ENCODE data around the gene AADAC. TPM values are rescaled to one million over a fixed set of nuclear protein-coding genes. Genes with fewer than 3 reads are reported as not detected.
A peak's percentile ranks its signal among the peaks of the same experiment; 100 is the strongest.

Gene AADAC
- polyA plus RNA-seq, 1 experiment = not detected

DNA sequence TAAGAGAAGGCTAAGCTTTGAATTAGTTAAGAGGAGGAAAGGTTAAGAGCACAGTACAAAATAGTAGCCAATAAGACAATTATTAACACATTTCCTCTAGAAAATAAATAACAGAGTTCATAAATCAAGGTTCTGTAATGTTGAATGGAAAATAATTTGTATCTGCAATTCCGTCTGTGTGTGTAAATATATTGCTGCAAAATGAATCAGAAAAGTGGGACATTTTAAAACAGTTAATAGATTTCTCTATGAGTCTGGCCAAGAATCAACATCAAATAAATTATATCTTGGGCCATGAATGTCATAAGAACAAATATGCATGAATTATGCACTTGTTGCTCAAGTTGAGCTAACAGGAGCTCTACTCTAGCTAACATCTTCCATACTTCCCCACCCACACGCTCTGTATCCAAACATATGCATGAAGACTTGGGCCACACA lies 45.3 kb downstream of the AADAC start:
- Histone ChIP-seq H3K27me3 (ENCODE audit: control insufficient read depth, insufficient read depth, low read length) (no peaks in the 10 kb centered on the region), H3K27ac (ENCODE audit: low read depth, low read length) (no peak overlapping the region), H3K9me3 (ENCODE audit: control insufficient read depth, insufficient read depth, low read length) (no peaks in the 10 kb centered on the region), H3K4me3 (ENCODE audit: low read depth, low read length) (no peak overlapping the region)
- no peak for DNase-seq (ENCODE audit: low read depth, low spot score)
- ChIA-PET POLR2A (no interaction called here), CTCF (no interaction called here)
- TF ChIP-seq, protein P1, sequence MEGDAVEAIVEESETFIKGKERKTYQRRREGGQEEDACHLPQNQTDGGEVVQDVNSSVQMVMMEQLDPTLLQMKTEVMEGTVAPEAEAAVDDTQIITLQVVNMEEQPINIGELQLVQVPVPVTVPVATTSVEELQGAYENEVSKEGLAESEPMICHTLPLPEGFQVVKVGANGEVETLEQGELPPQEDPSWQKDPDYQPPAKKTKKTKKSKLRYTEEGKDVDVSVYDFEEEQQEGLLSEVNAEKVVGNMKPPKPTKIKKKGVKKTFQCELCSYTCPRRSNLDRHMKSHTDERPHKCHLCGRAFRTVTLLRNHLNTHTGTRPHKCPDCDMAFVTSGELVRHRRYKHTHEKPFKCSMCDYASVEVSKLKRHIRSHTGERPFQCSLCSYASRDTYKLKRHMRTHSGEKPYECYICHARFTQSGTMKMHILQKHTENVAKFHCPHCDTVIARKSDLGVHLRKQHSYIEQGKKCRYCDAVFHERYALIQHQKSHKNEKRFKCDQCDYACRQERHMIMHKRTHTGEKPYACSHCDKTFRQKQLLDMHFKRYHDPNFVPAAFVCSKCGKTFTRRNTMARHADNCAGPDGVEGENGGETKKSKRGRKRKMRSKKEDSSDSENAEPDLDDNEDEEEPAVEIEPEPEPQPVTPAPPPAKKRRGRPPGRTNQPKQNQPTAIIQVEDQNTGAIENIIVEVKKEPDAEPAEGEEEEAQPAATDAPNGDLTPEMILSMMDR (IDR thresholded peaks at IDR 0.05; ENCODE audit: low read depth, low read length) = no peak

DNA sequence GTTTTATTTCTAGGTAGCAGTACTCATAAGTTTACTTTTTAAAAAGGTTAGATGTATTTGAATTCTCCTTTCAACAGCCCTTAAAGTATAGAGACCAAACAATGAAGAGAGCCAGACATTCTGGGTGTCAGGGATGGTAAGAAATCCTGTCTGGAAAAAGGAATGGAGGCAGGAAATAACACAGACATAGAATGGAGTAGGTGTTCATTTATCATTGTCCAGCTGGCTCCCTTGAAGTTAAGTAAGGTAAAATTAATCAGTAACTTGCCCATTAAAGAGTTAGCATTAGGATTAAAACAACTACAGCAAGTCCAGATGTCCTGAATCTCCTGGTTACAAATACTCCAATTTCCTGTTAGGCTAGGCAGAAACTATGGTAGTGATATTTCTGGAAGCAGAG lies 46.0 kb downstream of the AADAC start:
- H3K9me3 ChIP-seq (ENCODE audit: control insufficient read depth, insufficient read depth, low read length) = no peaks in the 10 kb centered on the region
- H3K4me3 ChIP-seq (ENCODE audit: low read depth, low read length) = no peak overlapping the region
- ChIA-PET POLR2A (no interaction called here), CTCF (no interaction called here)
- TF ChIP-seq, protein P1 (IDR thresholded peaks at IDR 0.05; ENCODE audit: low read depth, low read length) = no peak
- no peak overlapping the region for H3K27ac ChIP-seq (ENCODE audit: low read depth, low read length)
- H3K27me3 ChIP-seq (ENCODE audit: control insufficient read depth, insufficient read depth, low read length) = no peaks in the 10 kb centered on the region
- DNase-seq (ENCODE audit: low read depth, low spot score) = no peak

DNA sequence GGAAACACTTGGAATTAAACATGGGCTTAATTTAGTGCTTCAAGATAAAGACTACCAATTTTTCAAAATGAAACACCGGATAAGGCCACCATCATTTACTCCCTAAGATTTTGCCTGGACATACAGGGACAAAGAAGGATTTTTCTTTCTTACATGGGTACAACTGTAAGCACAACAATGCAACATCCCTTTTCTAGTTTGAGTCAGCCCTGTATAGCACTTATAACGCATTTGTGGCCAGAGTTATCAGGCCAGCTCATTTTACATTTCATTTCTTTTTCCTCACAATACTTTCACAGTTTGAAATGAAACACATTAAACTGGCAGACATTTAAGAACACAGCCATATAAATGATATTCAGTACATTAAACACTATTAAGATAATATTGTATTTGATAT lies 49.7 kb downstream of the AADAC start:
- POLR2A ChIA-PET = no interaction called here
- TF ChIP-seq, protein P1 (IDR thresholded peaks at IDR 0.05; ENCODE audit: low read depth, low read length) = no peak
- CTCF ChIA-PET = interaction anchor here (1.5 kb wide), 1 partner anchor 24 kb away, joined by 5 read pairs; no protein-coding TSS in a partner anchor
- H3K4me3 ChIP-seq (ENCODE audit: low read depth, low read length) = no peak overlapping the region
- H3K27me3 ChIP-seq (ENCODE audit: control insufficient read depth, insufficient read depth, low read length) = no peaks in the 10 kb centered on the region
- H3K9me3 ChIP-seq (ENCODE audit: control insufficient read depth, insufficient read depth, low read length) = no peaks in the 10 kb centered on the region
- no peak overlapping the region for H3K27ac ChIP-seq (ENCODE audit: low read depth, low read length)
- no peak for DNase-seq (ENCODE audit: low read depth, low spot score)

DNA sequence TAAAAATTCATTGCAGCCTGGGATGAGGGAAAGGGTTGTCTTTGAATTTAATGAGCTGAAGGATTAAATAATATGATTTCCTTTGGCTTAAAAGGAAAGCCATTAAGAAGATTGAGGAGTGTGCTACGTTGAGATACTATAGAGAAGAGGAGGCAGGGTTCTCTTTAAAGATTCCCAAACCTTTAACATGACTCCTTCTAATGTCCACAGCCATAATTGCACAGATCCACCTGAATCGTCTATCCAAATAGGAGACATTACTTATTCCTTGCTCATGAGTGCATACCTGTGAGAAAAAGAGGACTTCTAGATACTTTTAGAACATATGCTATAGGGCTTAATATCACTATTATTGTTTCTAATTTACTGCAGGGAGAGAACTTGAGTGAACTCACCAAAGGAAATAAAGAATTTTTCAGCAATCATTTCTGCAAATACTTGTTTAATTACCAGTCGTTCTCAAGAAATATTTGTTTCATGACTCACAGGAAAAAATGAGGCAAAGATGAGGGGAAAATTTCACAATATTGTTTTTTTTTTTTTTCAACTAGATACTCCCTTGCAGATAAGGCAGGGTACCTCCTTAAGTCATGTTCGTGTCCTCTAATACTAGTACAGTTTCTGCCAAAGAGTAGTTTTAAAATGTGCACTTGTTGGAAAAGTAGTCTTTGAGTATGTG lies 50.6 kb downstream of the AADAC start:
- H3K9me3 ChIP-seq (ENCODE audit: control insufficient read depth, insufficient read depth, low read length) = no peaks in the 10 kb centered on the region

More for the DNA sequence above, 50.6 kb downstream of the AADAC start:
- TF ChIP-seq, protein P1 (IDR thresholded peaks at IDR 0.05; ENCODE audit: low read depth, low read length) = no peak
- no peak overlapping the region for H3K27ac ChIP-seq (ENCODE audit: low read depth, low read length)
- CTCF ChIA-PET = no interaction called here
- no peak overlapping the region for H3K4me3 ChIP-seq (ENCODE audit: low read depth, low read length)
- DNase-seq (ENCODE audit: low read depth, low spot score) = peak; percentile 30
- no peaks in the 10 kb centered on the region for H3K27me3 ChIP-seq (ENCODE audit: control insufficient read depth, insufficient read depth, low read length)
- POLR2A ChIA-PET = no interaction called here
